H1 (cell line): ENCODE data around the gene CPPED1.

Experiments
- ASH2L ChIP-seq: fragments of 200-600, 300-600 bp; sonication (generic); IDR thresholded peaks from one replicate; pipeline ENCODE4 v1.7.1; 2017; ENCODE audit warnings: low read length
- BACH1 ChIP-seq: IDR thresholded peaks from 2 replicates; pipeline ENCODE4 v1.6.1; 2012; ENCODE audit warnings: low read length, improper control_type of control experiment
- EP300 ChIP-seq, 2 experiments: IDR thresholded peaks; 1 replicate in 1 of 2; 2 replicates in 1 of 2; pipeline ENCODE4 v1.6.1; 2011 to 2012; ENCODE audit warnings: low read depth in 2 of 2, low read length in 2 of 2, mild to moderate bottlenecking in 2 of 2, borderline replicate concordance in 1 of 2, inconsistent platforms in 1 of 2, moderate library complexity in 1 of 2
- TF ChIP-seq, protein P1 (sequence below): IDR thresholded peaks from 2 replicates; pipeline ENCODE4 v1.6.1; 2012; ENCODE audit warnings: inconsistent platforms

DNA sequence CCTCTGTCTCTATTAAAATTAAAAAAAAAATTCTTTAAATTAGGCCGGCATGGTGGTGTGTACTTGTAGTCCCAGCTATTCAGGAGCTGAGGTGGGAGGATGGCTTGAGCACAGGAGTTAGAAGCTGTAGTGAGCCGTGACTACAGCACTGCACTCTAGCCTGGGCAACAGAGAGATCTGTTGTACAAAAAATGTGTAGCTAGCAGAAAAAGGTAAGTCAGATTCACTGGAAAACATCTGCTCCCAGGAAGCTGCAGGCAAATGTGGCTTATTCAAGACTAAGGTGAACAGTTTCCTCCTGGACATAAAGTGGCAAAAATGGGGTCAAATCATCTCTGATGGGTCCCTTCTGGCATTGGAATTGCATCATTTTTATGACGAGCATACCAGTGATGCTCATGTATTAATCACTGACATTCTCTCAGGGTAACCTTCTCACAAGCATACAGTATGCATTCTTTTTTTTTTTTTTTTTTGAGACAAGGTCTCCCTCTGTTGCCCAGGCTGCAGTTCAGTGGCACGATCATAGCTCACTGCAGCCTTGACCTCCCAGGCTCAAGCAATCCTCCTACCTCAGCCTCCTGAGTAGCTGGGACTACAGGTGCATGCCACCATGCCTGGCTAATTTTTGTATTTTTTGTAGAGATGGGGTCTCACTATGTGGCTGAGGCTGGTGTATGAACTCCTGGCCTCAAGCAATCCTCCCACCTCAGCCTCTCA is 48.7 kb downstream of the CPPED1 start:
- TF ChIP-seq EP300 (IDR thresholded peaks at IDR 0.05; ENCODE audit: borderline replicate concordance in 1 of 2, low read depth in 2 of 2, low read length in 2 of 2) (no peak), ASH2L (no peak), BACH1 (no peak)
- TF ChIP-seq, protein P1, sequence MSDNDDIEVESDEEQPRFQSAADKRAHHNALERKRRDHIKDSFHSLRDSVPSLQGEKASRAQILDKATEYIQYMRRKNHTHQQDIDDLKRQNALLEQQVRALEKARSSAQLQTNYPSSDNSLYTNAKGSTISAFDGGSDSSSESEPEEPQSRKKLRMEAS = no peak
